A549 treated with GW870086 at 1 μM for 4 hours (cell line): Measurements from ENCODE around the gene SEC22C. TPM values are rescaled to one million over a fixed set of nuclear protein-coding genes. Genes with fewer than 3 reads are reported as not detected.

Experiments used
- total RNA-seq: library from RNA; stranded (reverse); fragments of 200-300 nt; extraction: Qiagen RNA extraction; gene quantifications from 5 replicates; pipeline ENCODE4 v1.2.3, GENCODE V29; 2022; ENCODE audit warnings: low read depth

Gene SEC22C
- 29.7 to 35.1 TPM (median 32.8 TPM) in 5 replicates for total RNA-seq

GRCh38 chr3:42581709-42582473, at the start of gene SEC22C:
Gene SEC22C, minus strand, starts transcription at chr3:42581967. Its CDS starts 12,921 bp downstream, at chr3:42569046.

GRCh38 chr3:42600111-42600957, 18.6 kb upstream of the SEC22C start, which contains the start of gene NKTR:
Gene NKTR, plus strand, starts transcription at chr3:42600686. Its CDS starts 321 bp downstream, at chr3:42601007.

GRCh38 chr3:42502429-42503250, 79.1 kb downstream of the SEC22C start, which contains the start of gene VIPR1:
Gene VIPR1, plus strand, starts transcription at chr3:42502643. Its CDS starts 93 bp downstream, at chr3:42502736.

Other genes with a start within 250 kb of the SEC22C start
- gene LYZL4, start 171.4 kb downstream of the SEC22C start, total RNA-seq, result not detected in 5 replicates
- gene VIPR1, start 79.3 kb downstream of the SEC22C start, total RNA-seq, result 0.31 to 0.94 TPM (median 0.65 TPM) in 5 replicates
- 15.8 to 21.8 TPM (median 18.4 TPM) in 5 replicates for gene SS18L2, start 8.9 kb upstream of the SEC22C start, total RNA-seq
- 6.3 to 11.8 TPM (median 11.3 TPM) in 5 replicates for gene NKTR, start 18.7 kb upstream of the SEC22C start, total RNA-seq
- 4.6 to 6.6 TPM (median 5.7 TPM) in 5 replicates for gene ZBTB47, start 71.7 kb upstream of the SEC22C start, total RNA-seq
- not detected in 5 replicates for gene KLHL40, start 103.6 kb upstream of the SEC22C start, total RNA-seq
- 0.31 TPM in 1 of 5 replicates, not detected in the others for gene HHATL, start 120.8 kb upstream of the SEC22C start, total RNA-seq
- gene CCDC13, start 191.3 kb upstream of the SEC22C start, total RNA-seq, result 0.41 to 0.61 TPM (median 0.46 TPM) in 5 replicates
- 66.9 to 98.4 TPM (median 77.9 TPM) in 5 replicates for gene HIGD1A, start 222.5 kb upstream of the SEC22C start, total RNA-seq
- gene ACKR2, start 227.5 kb upstream of the SEC22C start, total RNA-seq, result 0.08 to 0.10 TPM in 2 of 5 replicates, not detected in the others